WTC11 (cell line): ENCODE measurements around the gene IL1RAPL1. TPM values are rescaled to one million over a fixed set of nuclear protein-coding genes. Genes with fewer than 3 reads are reported as not detected.

ENCODE experiments used
- ATAC-seq: fragments of 200-7000 bp; cut with Tn5 transposase; 2 replicates; pipeline ENCODE4 v1.10.0; 2021; ENCODE audit warnings: mild to moderate bottlenecking, moderate library complexity
- CTCF ChIA-PET: fragments of 300-600 bp; sonication (Branson Sonifier 250); formaldehyde crosslinking; loops from one replicate; lab custom pipeline; 2021; ENCODE audit warnings: antibody characterized with exemption; lab: Charles Lee
- POLR2A ChIA-PET: fragments of 350-600 bp; sonication (Branson Sonifier 250); formaldehyde crosslinking; loops from one replicate; lab custom pipeline; 2021; ENCODE audit warnings: antibody characterized with exemption; lab: Charles Lee
- DNase-seq: peaks from one replicate; pipeline ENCODE4 v3.0.0; 2021; ENCODE audit warnings: low spot score
- H3K27ac Mint-ChIP-seq: 2 replicates; pipeline ENCODE4 v1.8.0; 2021; ENCODE audit warnings: mixed read lengths
- H3K27me3 Mint-ChIP-seq: 2 replicates; pipeline ENCODE4 v1.8.0; 2021; ENCODE audit warnings: low read depth, mild to moderate bottlenecking, moderate library complexity, mixed read lengths
- H3K36me3 Mint-ChIP-seq: 2 replicates; pipeline ENCODE4 v1.8.0; 2021; ENCODE audit warnings: mixed read lengths
- H3K4me1 Mint-ChIP-seq: 2 replicates; pipeline ENCODE4 v1.8.0; 2022; ENCODE audit warnings: mixed read lengths
- H3K4me3 Mint-ChIP-seq: 2 replicates; pipeline ENCODE4 v1.8.0; 2021; ENCODE audit warnings: mild to moderate bottlenecking, moderate library complexity, mixed read lengths
- H3K9me3 Mint-ChIP-seq: 2 replicates; pipeline ENCODE4 v1.8.0; 2021; ENCODE audit warnings: mixed read lengths
- ATF3 ChIP-seq: sonication (generic); formaldehyde crosslinking; conservative IDR thresholded peaks from 2 replicates; pipeline ENCODE4 v1.8.1; 2022; ENCODE audit warnings: mild to moderate bottlenecking, missing genetic modification reagents
- E2F4 ChIP-seq: sonication (generic); formaldehyde crosslinking; IDR thresholded peaks from 2 replicates; pipeline ENCODE4 v1.8.1; 2022; ENCODE audit warnings: low read depth, mild to moderate bottlenecking, moderate library complexity, missing genetic modification reagents, borderline replicate concordance
- E2F5 ChIP-seq: sonication (generic); formaldehyde crosslinking; IDR thresholded peaks from 2 replicates; pipeline ENCODE4 v1.8.1; 2022; ENCODE audit warnings: mild to moderate bottlenecking, moderate library complexity, missing genetic modification reagents
- ESRRA ChIP-seq: sonication (generic); formaldehyde crosslinking; IDR thresholded peaks from 2 replicates; pipeline ENCODE4 v1.8.1; 2022; ENCODE audit warnings: mild to moderate bottlenecking, missing genetic modification reagents, borderline replicate concordance
- HMGXB4 ChIP-seq: sonication (generic); formaldehyde crosslinking; IDR thresholded peaks from 2 replicates; pipeline ENCODE4 v1.8.1; 2023; ENCODE audit warnings: mild to moderate bottlenecking, moderate library complexity, missing genetic modification reagents
- JUN ChIP-seq: sonication (generic); formaldehyde crosslinking; IDR thresholded peaks from 2 replicates; pipeline ENCODE4 v1.8.0; 2023; ENCODE audit warnings: mild to moderate bottlenecking, missing genetic modification reagents
- KAT7 ChIP-seq: sonication (generic); formaldehyde crosslinking; IDR thresholded peaks from 2 replicates; pipeline ENCODE4 v1.8.1; 2023; ENCODE audit warnings: missing genetic modification reagents, mild to moderate bottlenecking, borderline replicate concordance
- MXD4 ChIP-seq: fragments of 250-450 bp; sonication (Bioruptor Pico); IDR thresholded peaks from 2 replicates; pipeline ENCODE4 v1.8.0; 2021; ENCODE audit warnings: mild to moderate bottlenecking, moderate library complexity, borderline replicate concordance
- MYBL2 ChIP-seq: sonication (generic); formaldehyde crosslinking; IDR thresholded peaks from 2 replicates; pipeline ENCODE4 v1.8.1; 2023; ENCODE audit warnings: mild to moderate bottlenecking, moderate library complexity, missing genetic modification reagents
- NR1H2 ChIP-seq: sonication (generic); formaldehyde crosslinking; IDR thresholded peaks from 2 replicates; pipeline ENCODE4 v1.9.0; 2021; ENCODE audit warnings: mild to moderate bottlenecking, moderate library complexity, missing genetic modification reagents
- SMAD3 ChIP-seq: sonication (generic); formaldehyde crosslinking; IDR thresholded peaks from 2 replicates; pipeline ENCODE4 v1.8.0; 2022; ENCODE audit warnings: missing genetic modification reagents, mild to moderate bottlenecking, borderline replicate concordance
- SMAD4 ChIP-seq: sonication (generic); formaldehyde crosslinking; IDR thresholded peaks from 2 replicates; pipeline ENCODE4 v1.8.0; 2022; ENCODE audit warnings: mild to moderate bottlenecking, missing genetic modification reagents
- TEAD1 ChIP-seq: sonication (generic); formaldehyde crosslinking; IDR thresholded peaks from 2 replicates; pipeline ENCODE4 v1.8.0; 2022; ENCODE audit warnings: mild to moderate bottlenecking, missing genetic modification reagents
- TEAD4 ChIP-seq: sonication (generic); formaldehyde crosslinking; IDR thresholded peaks from 2 replicates; pipeline ENCODE4 v1.8.0; 2022; ENCODE audit warnings: mild to moderate bottlenecking, missing genetic modification reagents
- ZNF121 ChIP-seq: sonication (generic); formaldehyde crosslinking; IDR thresholded peaks from 2 replicates; pipeline ENCODE4 v1.8.0; 2023; ENCODE audit warnings: missing genetic modification reagents
- ZNF317 ChIP-seq: sonication (generic); formaldehyde crosslinking; IDR thresholded peaks from 2 replicates; pipeline ENCODE4 v1.8.1; 2023; ENCODE audit warnings: low read depth, mild to moderate bottlenecking, moderate library complexity, missing genetic modification reagents, borderline replicate concordance
- total RNA-seq: library from RNA; stranded (reverse); gene quantifications from 3 replicates; pipeline ENCODE4 v1.2.3, GENCODE V29; 2021
- TF ChIP-seq, protein P1 (sequence below): sonication (generic); formaldehyde crosslinking; IDR thresholded peaks from 2 replicates; pipeline ENCODE4 v1.8.0; 2022; ENCODE audit warnings: mild to moderate bottlenecking, missing genetic modification reagents
- TF ChIP-seq, protein P2 (sequence below): sonication (generic); formaldehyde crosslinking; IDR thresholded peaks from 2 replicates; pipeline ENCODE4 v1.8.0; 2022; ENCODE audit warnings: missing genetic modification reagents
- TF ChIP-seq, protein P3 (sequence below): sonication (generic); formaldehyde crosslinking; conservative IDR thresholded peaks from 2 replicates; pipeline ENCODE4 v1.8.1; 2023; ENCODE audit warnings: mild to moderate bottlenecking, low read depth, missing genetic modification reagents, moderate library complexity
- TF ChIP-seq, protein P4 (sequence below): fragments of 250-450 bp; sonication (Bioruptor Pico); IDR thresholded peaks from 2 replicates; pipeline ENCODE4 v2.1.2; 2022; ENCODE audit warnings: mild to moderate bottlenecking, moderate library complexity

The IL1RAPL1 gene
- total RNA-seq, 1 experiment from 2014 or later, result 0.13 TPM

DNA sequence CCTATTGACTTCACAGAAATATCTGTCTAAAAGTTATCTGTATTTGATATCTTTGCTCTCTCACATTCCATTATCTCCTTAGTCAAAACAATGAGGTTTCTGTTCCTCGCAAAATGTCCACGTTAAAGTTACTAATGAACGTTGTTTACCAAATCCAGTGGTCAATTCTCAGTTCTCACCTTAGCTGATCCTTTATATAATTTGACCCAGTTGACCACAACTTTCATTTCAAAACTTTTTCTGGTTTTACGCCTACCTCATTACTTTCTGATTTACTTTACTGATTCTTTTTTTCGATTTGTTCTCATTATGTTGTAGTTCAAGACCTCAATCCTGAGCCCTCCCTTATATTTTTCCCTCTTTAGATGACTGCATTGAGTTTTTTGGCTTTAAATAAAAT, 186.6 kb downstream of the IL1RAPL1 start:
- H3K27me3 Mint-ChIP-seq, result no peaks in the 10 kb centered on the region
- ATAC-seq (no peak), DNase-seq (no peak)
- POLR2A ChIA-PET, result no interaction called here
- TF ChIP-seq E2F4 (CRISPR knock-in tag) (no peak), SMAD4 (no peak), NR1H2 (CRISPR knock-in tag) (no peak), MXD4 (CRISPR knock-in tag) (no peak), ATF3 (CRISPR knock-in tag) (no peak), TEAD1 (CRISPR knock-in tag) (no peak), TEAD4 (no peak), SMAD3 (CRISPR knock-in tag) (no peak), KAT7 (CRISPR knock-in tag) (no peak), ZNF121 (CRISPR knock-in tag) (no peak), JUN (no peak), ESRRA (CRISPR knock-in tag) (no peak), E2F5 (CRISPR knock-in tag) (no peak), MYBL2 (CRISPR knock-in tag) (no peak), ZNF317 (no peak), HMGXB4 (CRISPR knock-in tag) (no peak)
- TF ChIP-seq, protein P1, sequence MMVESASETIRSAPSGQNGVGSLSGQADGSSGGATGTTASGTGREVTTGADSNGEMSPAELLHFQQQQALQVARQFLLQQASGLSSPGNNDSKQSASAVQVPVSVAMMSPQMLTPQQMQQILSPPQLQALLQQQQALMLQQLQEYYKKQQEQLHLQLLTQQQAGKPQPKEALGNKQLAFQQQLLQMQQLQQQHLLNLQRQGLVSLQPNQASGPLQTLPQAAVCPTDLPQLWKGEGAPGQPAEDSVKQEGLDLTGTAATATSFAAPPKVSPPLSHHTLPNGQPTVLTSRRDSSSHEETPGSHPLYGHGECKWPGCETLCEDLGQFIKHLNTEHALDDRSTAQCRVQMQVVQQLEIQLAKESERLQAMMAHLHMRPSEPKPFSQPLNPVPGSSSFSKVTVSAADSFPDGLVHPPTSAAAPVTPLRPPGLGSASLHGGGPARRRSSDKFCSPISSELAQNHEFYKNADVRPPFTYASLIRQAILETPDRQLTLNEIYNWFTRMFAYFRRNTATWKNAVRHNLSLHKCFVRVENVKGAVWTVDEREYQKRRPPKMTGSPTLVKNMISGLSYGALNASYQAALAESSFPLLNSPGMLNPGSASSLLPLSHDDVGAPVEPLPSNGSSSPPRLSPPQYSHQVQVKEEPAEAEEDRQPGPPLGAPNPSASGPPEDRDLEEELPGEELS, result no peak
- TF ChIP-seq, protein P2, sequence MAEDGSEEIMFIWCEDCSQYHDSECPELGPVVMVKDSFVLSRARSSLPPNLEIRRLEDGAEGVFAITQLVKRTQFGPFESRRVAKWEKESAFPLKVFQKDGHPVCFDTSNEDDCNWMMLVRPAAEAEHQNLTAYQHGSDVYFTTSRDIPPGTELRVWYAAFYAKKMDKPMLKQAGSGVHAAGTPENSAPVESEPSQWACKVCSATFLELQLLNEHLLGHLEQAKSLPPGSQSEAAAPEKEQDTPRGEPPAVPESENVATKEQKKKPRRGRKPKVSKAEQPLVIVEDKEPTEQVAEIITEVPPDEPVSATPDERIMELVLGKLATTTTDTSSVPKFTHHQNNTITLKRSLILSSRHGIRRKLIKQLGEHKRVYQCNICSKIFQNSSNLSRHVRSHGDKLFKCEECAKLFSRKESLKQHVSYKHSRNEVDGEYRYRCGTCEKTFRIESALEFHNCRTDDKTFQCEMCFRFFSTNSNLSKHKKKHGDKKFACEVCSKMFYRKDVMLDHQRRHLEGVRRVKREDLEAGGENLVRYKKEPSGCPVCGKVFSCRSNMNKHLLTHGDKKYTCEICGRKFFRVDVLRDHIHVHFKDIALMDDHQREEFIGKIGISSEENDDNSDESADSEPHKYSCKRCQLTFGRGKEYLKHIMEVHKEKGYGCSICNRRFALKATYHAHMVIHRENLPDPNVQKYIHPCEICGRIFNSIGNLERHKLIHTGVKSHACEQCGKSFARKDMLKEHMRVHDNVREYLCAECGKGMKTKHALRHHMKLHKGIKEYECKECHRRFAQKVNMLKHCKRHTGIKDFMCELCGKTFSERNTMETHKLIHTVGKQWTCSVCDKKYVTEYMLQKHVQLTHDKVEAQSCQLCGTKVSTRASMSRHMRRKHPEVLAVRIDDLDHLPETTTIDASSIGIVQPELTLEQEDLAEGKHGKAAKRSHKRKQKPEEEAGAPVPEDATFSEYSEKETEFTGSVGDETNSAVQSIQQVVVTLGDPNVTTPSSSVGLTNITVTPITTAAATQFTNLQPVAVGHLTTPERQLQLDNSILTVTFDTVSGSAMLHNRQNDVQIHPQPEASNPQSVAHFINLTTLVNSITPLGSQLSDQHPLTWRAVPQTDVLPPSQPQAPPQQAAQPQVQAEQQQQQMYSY (CRISPR knock-in tag), result no peak
- TF ChIP-seq, protein P3, sequence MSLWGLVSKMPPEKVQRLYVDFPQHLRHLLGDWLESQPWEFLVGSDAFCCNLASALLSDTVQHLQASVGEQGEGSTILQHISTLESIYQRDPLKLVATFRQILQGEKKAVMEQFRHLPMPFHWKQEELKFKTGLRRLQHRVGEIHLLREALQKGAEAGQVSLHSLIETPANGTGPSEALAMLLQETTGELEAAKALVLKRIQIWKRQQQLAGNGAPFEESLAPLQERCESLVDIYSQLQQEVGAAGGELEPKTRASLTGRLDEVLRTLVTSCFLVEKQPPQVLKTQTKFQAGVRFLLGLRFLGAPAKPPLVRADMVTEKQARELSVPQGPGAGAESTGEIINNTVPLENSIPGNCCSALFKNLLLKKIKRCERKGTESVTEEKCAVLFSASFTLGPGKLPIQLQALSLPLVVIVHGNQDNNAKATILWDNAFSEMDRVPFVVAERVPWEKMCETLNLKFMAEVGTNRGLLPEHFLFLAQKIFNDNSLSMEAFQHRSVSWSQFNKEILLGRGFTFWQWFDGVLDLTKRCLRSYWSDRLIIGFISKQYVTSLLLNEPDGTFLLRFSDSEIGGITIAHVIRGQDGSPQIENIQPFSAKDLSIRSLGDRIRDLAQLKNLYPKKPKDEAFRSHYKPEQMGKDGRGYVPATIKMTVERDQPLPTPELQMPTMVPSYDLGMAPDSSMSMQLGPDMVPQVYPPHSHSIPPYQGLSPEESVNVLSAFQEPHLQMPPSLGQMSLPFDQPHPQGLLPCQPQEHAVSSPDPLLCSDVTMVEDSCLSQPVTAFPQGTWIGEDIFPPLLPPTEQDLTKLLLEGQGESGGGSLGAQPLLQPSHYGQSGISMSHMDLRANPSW (CRISPR knock-in tag), result no peak
- TF ChIP-seq, protein P4, sequence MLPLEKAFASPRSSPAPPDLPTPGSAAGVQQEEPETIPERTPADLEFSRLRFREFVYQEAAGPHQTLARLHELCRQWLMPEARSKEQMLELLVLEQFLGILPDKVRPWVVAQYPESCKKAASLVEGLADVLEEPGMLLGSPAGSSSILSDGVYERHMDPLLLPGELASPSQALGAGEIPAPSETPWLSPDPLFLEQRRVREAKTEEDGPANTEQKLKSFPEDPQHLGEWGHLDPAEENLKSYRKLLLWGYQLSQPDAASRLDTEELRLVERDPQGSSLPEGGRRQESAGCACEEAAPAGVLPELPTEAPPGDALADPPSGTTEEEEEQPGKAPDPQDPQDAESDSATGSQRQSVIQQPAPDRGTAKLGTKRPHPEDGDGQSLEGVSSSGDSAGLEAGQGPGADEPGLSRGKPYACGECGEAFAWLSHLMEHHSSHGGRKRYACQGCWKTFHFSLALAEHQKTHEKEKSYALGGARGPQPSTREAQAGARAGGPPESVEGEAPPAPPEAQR (CRISPR knock-in tag), result no peak
- H3K36me3 Mint-ChIP-seq, result no peaks in the 10 kb centered on the region
- H3K27ac Mint-ChIP-seq, result no peak overlapping the region
- H3K9me3 Mint-ChIP-seq, result no peaks in the 10 kb centered on the region
- H3K4me1 Mint-ChIP-seq, result no peaks in the 10 kb centered on the region
- CTCF ChIA-PET, result no interaction called here
- H3K4me3 Mint-ChIP-seq, result no peak overlapping the region
